MM.1S (cell line): ENCODE data around the gene GPR135.

ENCODE experiments used
- EZH2 ChIP-seq: fragments of 300-600 bp; sonication (generic); optimal IDR thresholded peaks from 2 replicates; pipeline ENCODE3; 2017; ENCODE audit warnings: low read depth, mild to moderate bottlenecking, antibody characterized with exemption, low read length, mixed read lengths
- TF ChIP-seq, protein P1 (sequence below): fragments of 300-600 bp; sonication (generic); IDR thresholded peaks from 2 replicates; pipeline ENCODE4 v1.5.1; 2016; ENCODE audit warnings: antibody characterized with exemption, low read length, mixed read lengths

- TF ChIP-seq, protein P1, sequence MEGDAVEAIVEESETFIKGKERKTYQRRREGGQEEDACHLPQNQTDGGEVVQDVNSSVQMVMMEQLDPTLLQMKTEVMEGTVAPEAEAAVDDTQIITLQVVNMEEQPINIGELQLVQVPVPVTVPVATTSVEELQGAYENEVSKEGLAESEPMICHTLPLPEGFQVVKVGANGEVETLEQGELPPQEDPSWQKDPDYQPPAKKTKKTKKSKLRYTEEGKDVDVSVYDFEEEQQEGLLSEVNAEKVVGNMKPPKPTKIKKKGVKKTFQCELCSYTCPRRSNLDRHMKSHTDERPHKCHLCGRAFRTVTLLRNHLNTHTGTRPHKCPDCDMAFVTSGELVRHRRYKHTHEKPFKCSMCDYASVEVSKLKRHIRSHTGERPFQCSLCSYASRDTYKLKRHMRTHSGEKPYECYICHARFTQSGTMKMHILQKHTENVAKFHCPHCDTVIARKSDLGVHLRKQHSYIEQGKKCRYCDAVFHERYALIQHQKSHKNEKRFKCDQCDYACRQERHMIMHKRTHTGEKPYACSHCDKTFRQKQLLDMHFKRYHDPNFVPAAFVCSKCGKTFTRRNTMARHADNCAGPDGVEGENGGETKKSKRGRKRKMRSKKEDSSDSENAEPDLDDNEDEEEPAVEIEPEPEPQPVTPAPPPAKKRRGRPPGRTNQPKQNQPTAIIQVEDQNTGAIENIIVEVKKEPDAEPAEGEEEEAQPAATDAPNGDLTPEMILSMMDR, result no peak
- no peak for TF ChIP-seq EZH2
These were observed at the start of gene GPR135 for GRCh38 chr14:59465316-59466135.
